SK-N-DZ (cell line): Measurements from ENCODE around the gene TOMM6.
"Not testable (repeated sequence)": the region's sequence is repeated elsewhere in the genome, so short reads cannot be mapped to it uniquely, and the experiment has no call there.

Source experiments
- DNase-seq: peaks from one replicate; pipeline ENCODE4 v3.0.0-alpha.2; 2015; ENCODE audit warnings: low spot score

TOMM6 gene

GRCh38 chr6:41785254-41785653 lies 2.2 kb upstream of the TOMM6 start:
- no peak for DNase-seq

- DNase-seq, result peak; percentile 40
Measured at GRCh38 chr6:41785689-41786450, 1.6 kb upstream of the TOMM6 start.

- peak; percentile 75 for DNase-seq
Measured at GRCh38 chr6:41786451-41787218, 859 bp upstream of the TOMM6 start.

- DNase-seq, result no peak
Measured at GRCh38 chr6:41789390-41789724, 1.9 kb downstream of the TOMM6 start.

- no peak for DNase-seq
Measured at GRCh38 chr6:41790045-41790444, 2.6 kb downstream of the TOMM6 start.

GRCh38 chr6:41791305-41791704 lies 3.8 kb downstream of the TOMM6 start:
- no peak for DNase-seq

GRCh38 chr6:41791984-41792383 lies 4.5 kb downstream of the TOMM6 start:
- no peak for DNase-seq

GRCh38 chr6:41796474-41796873 lies 9.0 kb downstream of the TOMM6 start:
- no peak for DNase-seq

- no peak for DNase-seq
Measured at GRCh38 chr6:41798901-41799558, 11.5 kb downstream of the TOMM6 start.

- no peak for DNase-seq
Measured at GRCh38 chr6:41799559-41799911, 12.0 kb downstream of the TOMM6 start.

- no peak for DNase-seq
Measured at GRCh38 chr6:41801380-41801779, 13.9 kb downstream of the TOMM6 start.

- DNase-seq, result no peak
Measured at GRCh38 chr6:41805830-41806774, 18.6 kb downstream of the TOMM6 start.

GRCh38 chr6:41811095-41811494 lies 23.6 kb downstream of the TOMM6 start:
- DNase-seq, result no peak

GRCh38 chr6:41811946-41812345 lies 24.5 kb downstream of the TOMM6 start:
- DNase-seq, result not testable (repeated sequence)

GRCh38 chr6:41813469-41813868 lies 26.0 kb downstream of the TOMM6 start:
- DNase-seq, result no peak

- no peak for DNase-seq
Measured at GRCh38 chr6:41813956-41814355, 26.5 kb downstream of the TOMM6 start.

- no peak for DNase-seq
Measured at GRCh38 chr6:41814629-41815028, 27.1 kb downstream of the TOMM6 start.

- no peak for DNase-seq
Measured at GRCh38 chr6:41815587-41815986, 28.1 kb downstream of the TOMM6 start.

- no peak for DNase-seq
Measured at GRCh38 chr6:41818271-41819054, 31.0 kb downstream of the TOMM6 start.

GRCh38 chr6:41821266-41821665 lies 33.8 kb downstream of the TOMM6 start:
- no peak for DNase-seq

GRCh38 chr6:41822021-41822420 lies 34.5 kb downstream of the TOMM6 start:
- no peak for DNase-seq
